GM19397 (cell line): Measurements from ENCODE around the gene PHKA2.
"Not testable (repeated sequence)": the region's sequence is repeated elsewhere in the genome, so short reads cannot be mapped to it uniquely, and the experiment has no call there.

Experiments
- ATAC-seq: cut with Tn5 transposase; IDR thresholded peaks from one replicate; pipeline ENCODE4 v1.9.1; 2021; ENCODE audit warnings: mild to moderate bottlenecking, moderate library complexity; ENCODE audit not compliant: unreplicated experiment

PHKA2 gene

GRCh38 chrX:18980262-18980661, 3.7 kb downstream of the PHKA2 start:
- ATAC-seq, result not testable (repeated sequence)

GRCh38 chrX:18974993-18975392, 8.9 kb downstream of the PHKA2 start:
- ATAC-seq, result no peak

- no peak for ATAC-seq
These were observed 10.3 kb downstream of the PHKA2 start for GRCh38 chrX:18973527-18974192.

- no peak for ATAC-seq
These were observed 12.4 kb downstream of the PHKA2 start for GRCh38 chrX:18971506-18971905.

- ATAC-seq, result no peak
These were observed 13.4 kb downstream of the PHKA2 start for GRCh38 chrX:18970465-18970864.

GRCh38 chrX:18966624-18967023, 17.3 kb downstream of the PHKA2 start:
- ATAC-seq, result no peak

GRCh38 chrX:18964901-18965300, 19.0 kb downstream of the PHKA2 start:
- no peak for ATAC-seq

GRCh38 chrX:18964026-18964425, 19.9 kb downstream of the PHKA2 start:
- no peak for ATAC-seq

- ATAC-seq, result no peak
These were observed 21.6 kb downstream of the PHKA2 start for GRCh38 chrX:18962329-18962728.

- no peak for ATAC-seq
These were observed 22.2 kb downstream of the PHKA2 start for GRCh38 chrX:18961686-18962085.

- ATAC-seq, result no peak
These were observed 27.4 kb downstream of the PHKA2 start for GRCh38 chrX:18956303-18957032.

- no peak for ATAC-seq
These were observed 28.2 kb downstream of the PHKA2 start for GRCh38 chrX:18955676-18956075.

- ATAC-seq, result no peak
These were observed 32.9 kb downstream of the PHKA2 start for GRCh38 chrX:18951032-18951431.

GRCh38 chrX:18949944-18950301, 34.0 kb downstream of the PHKA2 start:
- no peak for ATAC-seq

- no peak for ATAC-seq
These were observed 34.5 kb downstream of the PHKA2 start for GRCh38 chrX:18949291-18949943.

GRCh38 chrX:18946611-18947010, 37.3 kb downstream of the PHKA2 start:
- ATAC-seq, result no peak

GRCh38 chrX:18946157-18946556, 37.8 kb downstream of the PHKA2 start:
- ATAC-seq, result no peak

- ATAC-seq, result no peak
These were observed 38.4 kb downstream of the PHKA2 start for GRCh38 chrX:18945483-18945882.

- ATAC-seq, result no peak
These were observed 39.4 kb downstream of the PHKA2 start for GRCh38 chrX:18944482-18944881.

GRCh38 chrX:18941896-18942295, 42.0 kb downstream of the PHKA2 start:
- no peak for ATAC-seq

GRCh38 chrX:18938710-18939109, 45.2 kb downstream of the PHKA2 start:
- no peak for ATAC-seq

- ATAC-seq, result no peak
These were observed 46.7 kb downstream of the PHKA2 start for GRCh38 chrX:18937173-18937572.
